K562 (cell line): Measurements from ENCODE around the gene NHLH2. TPM values are rescaled to one million over a fixed set of nuclear protein-coding genes. Genes with fewer than 3 reads are reported as not detected.

Experiments
- ATAC-seq: fragments of 200-7000 bp; cut with Tn5 transposase; 3 replicates; pipeline ENCODE4 v1.9.1; 2020; ENCODE audit warnings: moderate library complexity
- BruUV-seq: library from RNA; stranded (reverse); fragments of 400-500 nt; replicated peaks from 2 replicates; lab custom pipeline; 2021; lab: Mats Ljungman, UMichigan
- CTCF ChIA-PET: fragments of 300-600 bp; formaldehyde crosslinking; extraction: SDS; loops from one replicate; lab custom pipeline; 2021; ENCODE audit warnings: low intra/inter-chr PET ratio; lab: Yijun Ruan, JAX
- POLR2A ChIA-PET: fragments of 300-600, 350-650 bp; sonication (Branson Sonifier 250); formaldehyde crosslinking; extraction: SDS; loops from one replicate; lab custom pipeline; 2021; ENCODE audit warnings: antibody characterized with exemption, inconsistent platforms; lab: Yijun Ruan, JAX
- DNase-seq, 4 experiments: peaks; one replicate each; pipeline versions ENCODE4 v3.0.0 to v3.0.0-alpha.2; 2011 to 2018; ENCODE audit warnings: low spot score in 3 of 4, mixed read lengths in 3 of 4; ENCODE audit errors: extremely low read depth in 1 of 4
- FAIRE-seq: peaks from 2 replicates; lab custom pipeline; 2011; peaks lifted over from hg19 to GRCh38; lab: Jason Lieb, UNC
- H2AFZ ChIP-seq: 2 replicates; pipeline ENCODE4 v1.6.0; 2011; ENCODE audit warnings: low read depth, low read length, control low read depth, inconsistent platforms
- H3K27ac ChIP-seq: fragments of 200-600 bp; 3 replicates; pipeline ENCODE4 v1.8.0; 2011; ENCODE audit warnings: low read depth, mild to moderate bottlenecking, control low read depth, inconsistent platforms, low read length, moderate library complexity, mixed read lengths; ENCODE audit errors: extremely low read depth
- H3K27me3 ChIP-seq, 2 experiments: fragments of 300-600 bp in 1 of 2; 2 replicates in 1 of 2; 3 replicates in 1 of 2; pipeline versions ENCODE4 v1.6.0 to v1.8.0; 2011; ENCODE audit warnings: inconsistent platforms in 2 of 2, low read length in 2 of 2, mild to moderate bottlenecking in 1 of 2, mixed read lengths in 1 of 2, moderate library complexity in 1 of 2; ENCODE audit not compliant: control insufficient read depth in 2 of 2, insufficient read depth in 2 of 2
- H3K36me3 ChIP-seq: fragments of 300-600 bp; 3 replicates; pipeline ENCODE4 v1.8.0; 2011; ENCODE audit warnings: mild to moderate bottlenecking, low read length, inconsistent platforms; ENCODE audit not compliant: control insufficient read depth, insufficient read depth
- H3K4me1 ChIP-seq, 2 experiments: fragments of 200-600 bp in 1 of 2; replicated peaks in 1 of 2; 2 replicates in 1 of 2; 3 replicates in 1 of 2; pipeline versions ENCODE4 v1.5.1 to v1.8.0; 2011; ENCODE audit warnings: inconsistent platforms in 2 of 2, low read length in 2 of 2, mild to moderate bottlenecking in 1 of 2, mixed read lengths in 1 of 2, moderate library complexity in 1 of 2; ENCODE audit not compliant: control insufficient read depth in 2 of 2, insufficient read depth in 2 of 2
- H3K4me2 ChIP-seq: 2 replicates; pipeline ENCODE4 v1.6.1; 2011; ENCODE audit warnings: low read length, control low read depth, inconsistent platforms, mixed read lengths; ENCODE audit not compliant: insufficient read depth
- H3K4me3 ChIP-seq: fragments of 200-600 bp; sonication (generic), shearing (Covaris generic); 2 replicates; pipeline ENCODE4 v1.5.1; 2016; ENCODE audit warnings: control low read depth, inconsistent platforms
- H3K79me2 ChIP-seq: fragments of 200-600 bp; 3 replicates; pipeline ENCODE4 v1.8.0; 2011; ENCODE audit warnings: low read length, inconsistent platforms; ENCODE audit not compliant: control insufficient read depth, insufficient read depth
- H3K9ac ChIP-seq, 2 experiments: 2 replicates each; pipeline versions ENCODE4 v1.6.0 to v1.6.1; 2011; ENCODE audit warnings: low read depth in 2 of 2, low read length in 2 of 2, control low read depth in 1 of 2, inconsistent platforms in 1 of 2, mild to moderate bottlenecking in 1 of 2, mixed read lengths in 1 of 2; ENCODE audit not compliant: insufficient read depth in 1 of 2
- H3K9me1 ChIP-seq: one replicate; pipeline ENCODE4 v1.6.0; 2011; ENCODE audit warnings: inconsistent platforms, mild to moderate bottlenecking, low read length, moderate library complexity; ENCODE audit not compliant: control insufficient read depth, insufficient read depth
- H3K9me3 ChIP-seq: replicated peaks from 2 replicates; pipeline ENCODE4 v1.5.1; 2011; ENCODE audit warnings: low read depth, low read length, inconsistent platforms; ENCODE audit not compliant: control insufficient read depth, insufficient read depth
- H4K20me1 ChIP-seq: replicated peaks from 2 replicates; pipeline ENCODE4 v1.6.1; 2011; ENCODE audit warnings: low read length, inconsistent platforms, mixed read lengths; ENCODE audit not compliant: control insufficient read depth, insufficient read depth
- MLX ChIP-seq, 2 experiments: fragments of 450-650 bp in 1 of 2; sonication (generic) in 1 of 2; formaldehyde crosslinking; conservative IDR thresholded peaks; 2 replicates each; pipeline versions ENCODE4 v1.4.0 to v1.8.1; 2020 to 2022; ENCODE audit warnings: mild to moderate bottlenecking in 1 of 2, missing genetic modification reagents in 1 of 2
- PBX2 ChIP-seq, 2 experiments: IDR thresholded peaks in 1 of 2; conservative IDR thresholded peaks in 1 of 2; 2 replicates each; pipeline ENCODE4 v1.6.1; 2016; ENCODE audit warnings: low read depth in 2 of 2, mild to moderate bottlenecking in 1 of 2, missing compliant biosample characterization in 1 of 2, missing genetic modification characterization in 1 of 2, moderate library complexity in 1 of 2
- POLR2AphosphoS5 ChIP-seq: IDR thresholded peaks from 2 replicates; pipeline ENCODE4 v1.6.1; 2011; ENCODE audit warnings: mild to moderate bottlenecking, low read depth, low read length, moderate library complexity; ENCODE audit not compliant: control insufficient read depth, insufficient read depth
- SAFB2 ChIP-seq: fragments of 200-400 bp; formaldehyde crosslinking; IDR thresholded peaks from 2 replicates; pipeline ENCODE4 v1.6.1; 2018; ENCODE audit warnings: borderline replicate concordance, low read length, low read depth, moderate library complexity; ENCODE audit not compliant: severe bottlenecking
- SNIP1 ChIP-seq: fragments of 450-650 bp; IDR thresholded peaks from 2 replicates; pipeline ENCODE4 v1.7.1; 2017; ENCODE audit warnings: low read depth, mild to moderate bottlenecking
- TEAD2 ChIP-seq: fragments of 450-650 bp; IDR thresholded peaks from 2 replicates; pipeline ENCODE4 v1.6.1; 2016; ENCODE audit warnings: missing genetic modification characterization, control low read depth, missing compliant biosample characterization
- TOE1 ChIP-seq, 2 experiments: fragments of 450-650 bp in 1 of 2; sonication (generic) in 1 of 2; formaldehyde crosslinking in 1 of 2; IDR thresholded peaks; 2 replicates each; pipeline versions ENCODE4 v1.7.1 to v1.8.0; 2016 to 2022; ENCODE audit warnings: borderline replicate concordance in 2 of 2, mild to moderate bottlenecking in 2 of 2, antibody characterized with exemption in 1 of 2, inconsistent platforms in 1 of 2, low read depth in 1 of 2, missing genetic modification reagents in 1 of 2, moderate library complexity in 1 of 2
- TSC22D4 ChIP-seq: fragments of 450-650 bp; IDR thresholded peaks from 2 replicates; pipeline ENCODE4 v1.6.1; 2016; ENCODE audit warnings: missing genetic modification characterization, missing biosample characterization, control low read depth
- ZNF644 ChIP-seq: fragments of 200-800 bp; sonication (Bioruptor generic); IDR thresholded peaks from 2 replicates; pipeline ENCODE4 v1.6.1; 2016; ENCODE audit warnings: low read depth, missing genetic modification characterization, missing compliant biosample characterization
- ZNF76 ChIP-seq: fragments of 250-450 bp; sonication (Bioruptor Pico); IDR thresholded peaks from 2 replicates; pipeline ENCODE4 v1.4.0; 2020; ENCODE audit warnings: mild to moderate bottlenecking, moderate library complexity, borderline replicate concordance
- WGBS: fragments of 100-300 bp; shearing (Covaris generic); methylation state at CpG from one replicate; pipeline ENCODE4 v1.1.6; 2016; ENCODE audit warnings: low coverage, mixed read lengths; ENCODE audit not compliant: insufficient coverage; ENCODE audit errors: missing lambda C conversion rate; 5-methylcytosine and 5-hydroxymethylcytosine counted together
- in situ Hi-C: fragments of 300-500 bp; cut with MboI; formaldehyde crosslinking; loops from 4 replicates; pipeline ENCODE4 v1.15.0; 2018; ENCODE audit warnings: inconsistent platforms, mixed read lengths
- intact Hi-C: fragments of 100-400 bp; cut with micrococcal nuclease; formaldehyde crosslinking; loops from 2 replicates; pipeline ENCODE4 v1.14.2; 2022
- polyA plus RNA-seq, 8 experiments: library from polyadenylated mRNA; depleted of rRNA in 4 of 8; stranded (reverse) in 5 of 8; unstranded in 3 of 8; fragments of >200 nt; fragmentation: Nextera tagmentation in 2 of 8; fragmentation: Illumina TruSeq in 1 of 8; extraction: Ambion mirVana in 2 of 8; extraction: Trizol in 1 of 8; gene quantifications; 2 replicates each; pipeline versions ENCODE4 v1.2.1 to v1.2.3, GENCODE V29; 2011 to 2014; ENCODE audit warnings: inconsistent platforms in 1 of 8, missing spikeins in 1 of 8
- total RNA-seq, 7 experiments: library from RNA; depleted of rRNA in 6 of 7; stranded (reverse); fragments of >200 nt in 6 of 7; fragmentation: Illumina TruSeq in 2 of 7; extraction: Trizol in 2 of 7; gene quantifications; 2 replicates each; pipeline versions ENCODE4 v1.2.1 to v1.2.3, GENCODE V29; 2011 to 2021; ENCODE audit warnings: low replicate concordance in 1 of 7

NHLH2 gene
- total and polyA plus RNA-seq, 9 of the 15 experiments (the other 6 are each of a cell fraction or from before 2014, with no cell fraction given), result not detected

GRCh38 chr1:115790846-115791245 is 50.1 kb downstream of the NHLH2 start:
- no peaks in the 10 kb centered on the region for H3K4me1 ChIP-seq

More at GRCh38 chr1:115790846-115791245, 50.1 kb downstream of the NHLH2 start:
- Histone ChIP-seq H3K4me2 (no peak overlapping the region), H3K9me3 (no peaks in the 10 kb centered on the region), H4K20me1 (no peaks in the 10 kb centered on the region), H3K27ac (no peak overlapping the region), H2AFZ (no peak overlapping the region), H3K9ac (no peak overlapping the region), H3K4me3 (no peak overlapping the region), H3K79me2 (no peaks in the 10 kb centered on the region), H3K27me3 (peaks cover 0 to 9% of the 10 kb centered on the region in 2 experiments; a peak in 1 of 5 replicates), H3K9me1 (no peaks in the 10 kb centered on the region), H3K36me3 (no peaks in the 10 kb centered on the region)
- ChIA-PET POLR2A (interaction anchor here (0.7 kb wide), 1 partner anchor 91 kb away, joined by 3 read pairs; no protein-coding TSS in a partner anchor), CTCF (no interaction called here)
- no TSS peak for BruUV-seq
- FAIRE-seq (no peak), DNase-seq (no peak), ATAC-seq (no peak)
- intact Hi-C loops (no loop called here), in situ Hi-C loops (no loop called here)
- TF ChIP-seq POLR2AphosphoS5, result no peak
- TF ChIP-seq TEAD2 (tag), result no peak
- no peak for TF ChIP-seq TOE1 (IDR thresholded peaks at IDR 0.05; ENCODE audit: borderline replicate concordance)
- TF ChIP-seq TOE1 (CRISPR knock-in tag; IDR thresholded peaks at IDR 0.05; ENCODE audit: borderline replicate concordance, low read depth), result no peak
- no peak for TF ChIP-seq SAFB2
- TF ChIP-seq PBX2 (CRISPR knock-in tag; IDR thresholded peaks at IDR 0.05; ENCODE audit: low read depth), result no peak
- no peak for TF ChIP-seq PBX2 (tag; conservative IDR thresholded peaks at IDR 0.05; ENCODE audit: low read depth)
- no peak for TF ChIP-seq ZNF76 (CRISPR knock-in tag)
- no peak for TF ChIP-seq MLX (CRISPR knock-in tag; conservative IDR thresholded peaks at IDR 0.05)
- no peak for TF ChIP-seq TSC22D4 (tag)
- TF ChIP-seq ZNF644, result no peak
- TF ChIP-seq SNIP1, result no peak
- WGBS, result 2% methylated on average over 6 of the region's 6 CpGs
